ENCODE data around the gene TEX55. TPM values are rescaled to one million over a fixed set of nuclear protein-coding genes. Genes with fewer than 3 reads are reported as not detected.

TEX55 gene
- total RNA-seq, 4 donors from 2014 or later = not detected

GRCh38 chr3:119140466-119140865 lies 5.5 kb upstream of the TEX55 start:
- Histone ChIP-seq H3K36me3 (no peaks in the 10 kb centered on the region), H3K27me3 (no peaks in the 10 kb centered on the region), H3K4me1 (peaks cover 0 to under 1% (median 0%) of the 10 kb centered on the region in 3 donors), H3K4me3 (no peak overlapping the region), H3K27ac (no peak overlapping the region), H3K9me3 (no peaks in the 10 kb centered on the region)
- WGBS, 2 donors = 86 to 87% methylated on average over 5 of the region's 5 CpGs
- DNase-seq = no peak
- TF ChIP-seq POLR2A (IDR thresholded peaks at IDR 0.05) (no peak), CTCF (IDR thresholded peaks at IDR 0.05) (no peak)
- intact Hi-C loops (cut with DNase I) = loop anchor here (10.0 kb wide), 1 partner anchor 94 kb away; no protein-coding TSS in a partner anchor

- H3K9me3 ChIP-seq = no peaks in the 10 kb centered on the region
- H3K36me3 ChIP-seq = no peaks in the 10 kb centered on the region
- peaks cover 0 to 4% (median 0%) of the 10 kb centered on the region in 3 donors for H3K4me1 ChIP-seq
- TF ChIP-seq POLR2A (IDR thresholded peaks at IDR 0.05) (no peak), CTCF (IDR thresholded peaks at IDR 0.05) (no peak)
- DNase-seq = no peak
- no peak overlapping the region for H3K4me3 ChIP-seq
- H3K27me3 ChIP-seq = no peaks in the 10 kb centered on the region
- intact Hi-C loops (cut with DNase I) = loop anchor here (10.0 kb wide), 1 partner anchor 90 kb away; no protein-coding TSS in a partner anchor
- H3K27ac ChIP-seq = no peak overlapping the region
These were observed 851 bp upstream of the TEX55 start for GRCh38 chr3:119145128-119145499.

- DNase-seq = no peak
- WGBS, 2 donors = 80 to 84% methylated on average over 12 to 15 of the region's 15 CpGs
- no peak overlapping the region for H3K27ac ChIP-seq
- intact Hi-C loops (cut with DNase I) = loop anchor here (10.0 kb wide), 1 partner anchor 88 kb away; no protein-coding TSS in a partner anchor
- TF ChIP-seq CTCF (IDR thresholded peaks at IDR 0.05) = no peak
- no peak for TF ChIP-seq POLR2A (IDR thresholded peaks at IDR 0.05)
- H3K27me3 ChIP-seq = no peaks in the 10 kb centered on the region
- H3K9me3 ChIP-seq = no peaks in the 10 kb centered on the region
- peaks cover 0 to 4% (median 0%) of the 10 kb centered on the region in 3 donors for H3K4me1 ChIP-seq
- H3K4me3 ChIP-seq = no peak overlapping the region
- no peaks in the 10 kb centered on the region for H3K36me3 ChIP-seq
These were observed 812 bp downstream of the TEX55 start for GRCh38 chr3:119146578-119147375.

- no peak for DNase-seq
- Histone ChIP-seq H3K36me3 (no peaks in the 10 kb centered on the region), H3K27me3 (no peaks in the 10 kb centered on the region), H3K4me1 (peaks cover 0 to 4% (median 0%) of the 10 kb centered on the region in 3 donors), H3K4me3 (no peak overlapping the region), H3K27ac (no peak overlapping the region), H3K9me3 (no peaks in the 10 kb centered on the region)
- WGBS, 2 donors = 41 to 46% methylated on average over 2 of the region's 2 CpGs
- TF ChIP-seq POLR2A (IDR thresholded peaks at IDR 0.05) = no peak
- no peak for TF ChIP-seq CTCF (IDR thresholded peaks at IDR 0.05)
- intact Hi-C loops (cut with DNase I) = loop anchor here (10.0 kb wide), 1 partner anchor 87 kb away; no protein-coding TSS in a partner anchor
These were observed 1.5 kb downstream of the TEX55 start for GRCh38 chr3:119147494-119147893.

- Histone ChIP-seq H3K27ac (no peak overlapping the region), H3K4me3 (no peak overlapping the region), H3K27me3 (no peaks in the 10 kb centered on the region), H3K9me3 (peaks cover 0 to 4% (median 0%) of the 10 kb centered on the region in 3 donors), H3K4me1 (peaks cover 0 to 4% (median 0%) of the 10 kb centered on the region in 3 donors), H3K36me3 (no peaks in the 10 kb centered on the region)
- intact Hi-C loops (cut with DNase I) = loop anchor here (10.0 kb wide), 1 partner anchor 86 kb away; no protein-coding TSS in a partner anchor
- no peak for DNase-seq
- no peak for TF ChIP-seq CTCF (IDR thresholded peaks at IDR 0.05)
- TF ChIP-seq POLR2A (IDR thresholded peaks at IDR 0.05) = no peak
- WGBS, 2 donors = 77 to 89% methylated on average over 2 of the region's 2 CpGs
These were observed 2.7 kb downstream of the TEX55 start for GRCh38 chr3:119148493-119149180.

All from esophagus squamous epithelium (tissue), 5 donors.